ENCODE data around the gene PINLYP.
A peak's percentile ranks its signal among the peaks of the same experiment; 100 is the strongest.
"Not testable (repeated sequence)": the region's sequence is repeated elsewhere in the genome, so short reads cannot be mapped to it uniquely, and the experiment has no call there.

PINLYP gene

GRCh38 chr19:43541920-43542650 lies 33.5 kb upstream of the PINLYP start:
- H3K36me3 Mint-ChIP-seq, result peaks cover 69% of the 10 kb centered on the region
- ATAC-seq, result no peak
- DNase-seq (ENCODE audit: low spot score in 2 of 2), result no peak
- H3K4me3 Mint-ChIP-seq, result no peak overlapping the region
- H3K27ac Mint-ChIP-seq, result no peak overlapping the region
- peaks cover 5% of the 10 kb centered on the region for H3K9me3 Mint-ChIP-seq
- no peaks in the 10 kb centered on the region for H3K4me1 Mint-ChIP-seq

DNA sequence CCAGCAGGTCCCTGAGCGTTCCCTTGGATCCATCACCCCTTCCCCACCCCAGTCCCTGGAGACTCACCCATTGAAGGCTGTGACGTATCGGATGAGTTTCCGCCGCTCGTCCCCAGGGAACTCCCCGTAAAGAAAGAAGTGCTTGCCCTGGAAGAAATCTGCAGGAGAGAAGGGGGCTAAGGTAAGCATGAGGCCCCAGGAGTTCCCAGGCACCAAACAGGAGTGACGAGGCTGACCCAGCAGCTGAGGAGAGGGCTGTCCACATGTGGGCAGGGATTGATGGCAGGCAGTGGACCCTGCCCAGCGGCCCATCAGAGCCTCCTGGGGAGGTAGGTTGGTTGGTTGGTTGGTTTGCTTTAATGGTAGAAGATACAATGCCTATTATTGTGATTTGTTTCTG lies 31.5 kb upstream of the PINLYP start:
- peaks cover 3% of the 10 kb centered on the region for H3K9me3 Mint-ChIP-seq
- H3K4me1 Mint-ChIP-seq, result no peaks in the 10 kb centered on the region
- peaks cover 56% of the 10 kb centered on the region for H3K36me3 Mint-ChIP-seq
- DNase-seq (ENCODE audit: low spot score in 2 of 2) (no peak), ATAC-seq (no peak)
- no peak overlapping the region for H3K4me3 Mint-ChIP-seq
- no peak overlapping the region for H3K27ac Mint-ChIP-seq

- ATAC-seq (no peak), DNase-seq (ENCODE audit: low spot score in 2 of 2) (no peak)
- Mint-ChIP-seq H3K4me1 (no peaks in the 10 kb centered on the region), H3K36me3 (peaks cover 55% of the 10 kb centered on the region), H3K4me3 (no peak overlapping the region), H3K27ac (peak overlapping the region; percentile 89), H3K9me3 (no peaks in the 10 kb centered on the region)
Observed at GRCh38 chr19:43545276-43545675, 30.3 kb upstream of the PINLYP start.

GRCh38 chr19:43545981-43546380 lies 29.6 kb upstream of the PINLYP start:
- Mint-ChIP-seq H3K9me3 (no peaks in the 10 kb centered on the region), H3K4me1 (no peaks in the 10 kb centered on the region), H3K4me3 (no peak overlapping the region), H3K36me3 (peaks cover 62% of the 10 kb centered on the region), H3K27ac (peak overlapping the region; percentile 89)
- ATAC-seq (no peak), DNase-seq (ENCODE audit: low spot score in 2 of 2) (no peak)

GRCh38 chr19:43546581-43546980 lies 29.0 kb upstream of the PINLYP start:
- Mint-ChIP-seq H3K36me3 (peaks cover 62% of the 10 kb centered on the region), H3K9me3 (no peaks in the 10 kb centered on the region), H3K27ac (peak overlapping the region; percentile 89), H3K4me1 (no peaks in the 10 kb centered on the region), H3K4me3 (no peak overlapping the region)
- ATAC-seq (no peak), DNase-seq (ENCODE audit: low spot score in 2 of 2) (no peak)

- not testable (repeated sequence) for H3K27ac Mint-ChIP-seq; H3K9me3 Mint-ChIP-seq; H3K4me1 Mint-ChIP-seq; DNase-seq (ENCODE audit: low spot score in 2 of 2); H3K4me3 Mint-ChIP-seq; ATAC-seq
- H3K36me3 Mint-ChIP-seq, result peaks cover 65% of the 10 kb centered on the region
Observed at GRCh38 chr19:43547926-43548325, 27.7 kb upstream of the PINLYP start.

GRCh38 chr19:43548706-43549105 lies 26.9 kb upstream of the PINLYP start:
- Mint-ChIP-seq H3K36me3 (peaks cover 65% of the 10 kb centered on the region), H3K4me1 (no peaks in the 10 kb centered on the region), H3K27ac (no peak overlapping the region), H3K4me3 (no peak overlapping the region), H3K9me3 (no peaks in the 10 kb centered on the region)
- DNase-seq (ENCODE audit: low spot score in 2 of 2) (no peak), ATAC-seq (no peak)

DNA sequence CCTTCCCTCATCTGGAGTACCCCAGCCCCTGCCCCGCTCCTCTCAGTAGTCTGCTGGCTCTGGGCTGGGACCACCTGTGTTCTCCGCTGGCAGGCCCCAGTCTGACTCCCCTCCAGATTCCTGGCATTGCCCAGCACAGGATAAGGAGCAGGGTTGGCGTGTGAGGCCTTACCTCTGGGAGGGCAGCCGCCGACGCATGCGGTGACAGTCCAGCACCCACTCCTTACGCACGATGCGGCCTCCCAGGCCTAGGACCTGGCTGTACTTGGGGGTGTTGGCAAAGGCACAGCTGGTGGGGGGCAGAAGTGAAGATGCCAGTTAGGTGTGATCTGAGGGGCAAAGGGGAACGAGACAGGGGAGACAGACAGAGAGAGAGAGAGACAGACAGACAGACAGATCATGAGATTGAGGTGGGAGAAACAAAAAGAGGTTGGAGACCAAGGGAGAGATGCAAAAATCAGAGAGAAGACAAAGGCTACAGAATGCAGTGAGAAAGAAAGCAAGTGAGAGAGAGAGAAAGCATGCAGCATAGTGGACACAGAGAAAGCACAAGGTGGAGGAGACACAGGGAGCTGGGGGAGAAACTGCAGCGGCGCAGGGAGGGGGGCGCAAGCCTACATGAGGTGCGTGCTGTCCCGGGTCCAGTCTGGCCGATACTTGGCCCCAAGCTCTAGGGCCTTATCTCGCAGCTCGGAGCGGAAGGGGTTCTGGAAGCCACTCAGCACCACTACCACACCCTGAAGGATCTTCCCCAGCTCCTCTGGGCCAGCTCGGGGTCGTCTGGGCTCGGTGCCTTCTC lies 24.0 kb upstream of the PINLYP start:
- ATAC-seq (no peak), DNase-seq (ENCODE audit: low spot score in 2 of 2) (no peak)
- Mint-ChIP-seq H3K4me1 (peaks cover 9% of the 10 kb centered on the region), H3K27ac (peak overlapping the region; percentile 57), H3K36me3 (peaks cover 71% of the 10 kb centered on the region), H3K4me3 (no peak overlapping the region), H3K9me3 (no peaks in the 10 kb centered on the region)

DNA sequence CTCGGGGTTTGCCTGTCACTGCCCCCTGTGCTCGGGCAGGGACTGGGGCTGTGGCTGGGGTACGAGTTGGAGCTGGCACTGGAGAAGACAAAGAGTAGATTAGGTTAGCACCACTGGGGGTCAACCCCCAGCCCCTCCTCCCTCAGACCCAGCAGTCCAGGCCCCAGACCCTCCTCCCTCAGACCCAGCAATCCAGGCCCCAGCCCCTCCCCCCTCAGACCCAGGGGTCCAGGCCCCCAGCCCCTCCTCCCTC lies 23.5 kb upstream of the PINLYP start:
- Mint-ChIP-seq H3K36me3 (peaks cover 76% of the 10 kb centered on the region), H3K27ac (peak overlapping the region; percentile 57), H3K9me3 (no peaks in the 10 kb centered on the region), H3K4me1 (peaks cover 9% of the 10 kb centered on the region), H3K4me3 (no peak overlapping the region)
- no peak for ATAC-seq
- no peak for DNase-seq (ENCODE audit: low spot score in 2 of 2)

- ATAC-seq (no peak), DNase-seq (ENCODE audit: low spot score in 2 of 2) (no peak)
- Mint-ChIP-seq H3K4me3 (no peak overlapping the region), H3K4me1 (peaks cover 9% of the 10 kb centered on the region), H3K9me3 (no peaks in the 10 kb centered on the region), H3K36me3 (peaks cover 81% of the 10 kb centered on the region), H3K27ac (peak overlapping the region; percentile 77)
Observed at GRCh38 chr19:43552616-43553015, 23.0 kb upstream of the PINLYP start.

- Mint-ChIP-seq H3K27ac (peak overlapping the region; percentile 77), H3K9me3 (no peaks in the 10 kb centered on the region), H3K4me1 (peaks cover 9% of the 10 kb centered on the region), H3K4me3 (no peak overlapping the region), H3K36me3 (peaks cover 87% of the 10 kb centered on the region)
- DNase-seq (ENCODE audit: low spot score in 2 of 2), result no peak
- no peak for ATAC-seq
Observed at GRCh38 chr19:43553656-43554055, 21.9 kb upstream of the PINLYP start.

- Mint-ChIP-seq H3K4me3 (no peak overlapping the region), H3K9me3 (no peaks in the 10 kb centered on the region), H3K36me3 (peaks cover 91% of the 10 kb centered on the region), H3K4me1 (peaks cover 9% of the 10 kb centered on the region), H3K27ac (peak overlapping the region; percentile 83)
- DNase-seq (ENCODE audit: low spot score in 2 of 2), result no peak
- ATAC-seq, result no peak
Observed at GRCh38 chr19:43554317-43554895, 21.2 kb upstream of the PINLYP start.

- H3K4me1 Mint-ChIP-seq, result peaks cover 11% of the 10 kb centered on the region
- ATAC-seq, result peak; percentile 91
- peak; percentile 80 to 89 for DNase-seq (ENCODE audit: low spot score in 2 of 2)
- H3K27ac Mint-ChIP-seq, result peak overlapping the region; percentile 83
- no peaks in the 10 kb centered on the region for H3K9me3 Mint-ChIP-seq
- H3K36me3 Mint-ChIP-seq, result peaks cover 91% of the 10 kb centered on the region
- H3K4me3 Mint-ChIP-seq, result no peak overlapping the region
Observed at GRCh38 chr19:43555185-43555770, 20.3 kb upstream of the PINLYP start.

DNA sequence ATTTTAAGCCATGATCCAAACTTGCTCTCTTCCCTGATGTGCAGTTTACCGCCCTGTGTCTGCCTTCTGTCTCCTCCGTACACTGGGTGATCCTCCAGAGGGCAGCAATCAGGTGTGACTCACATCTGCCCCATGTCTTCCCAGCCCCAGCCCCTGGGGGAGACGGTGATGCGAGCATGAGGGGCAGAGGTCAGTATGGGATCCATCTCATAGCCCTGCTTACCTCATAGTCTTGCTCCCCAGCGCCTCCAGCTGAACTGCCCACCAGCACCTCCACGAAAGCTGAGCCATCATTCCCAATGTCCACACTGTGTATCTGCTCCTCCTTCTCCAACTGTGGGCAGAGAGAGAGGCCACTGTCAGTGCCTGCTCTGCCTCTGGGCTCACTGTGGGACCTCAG lies 14.9 kb upstream of the PINLYP start:
- Mint-ChIP-seq H3K4me3 (no peak overlapping the region), H3K36me3 (peaks cover 77% of the 10 kb centered on the region), H3K27ac (peak overlapping the region; percentile 93), H3K9me3 (no peaks in the 10 kb centered on the region), H3K4me1 (peaks cover 53% of the 10 kb centered on the region)
- DNase-seq (ENCODE audit: low spot score in 2 of 2) (no peak), ATAC-seq (no peak)

DNA sequence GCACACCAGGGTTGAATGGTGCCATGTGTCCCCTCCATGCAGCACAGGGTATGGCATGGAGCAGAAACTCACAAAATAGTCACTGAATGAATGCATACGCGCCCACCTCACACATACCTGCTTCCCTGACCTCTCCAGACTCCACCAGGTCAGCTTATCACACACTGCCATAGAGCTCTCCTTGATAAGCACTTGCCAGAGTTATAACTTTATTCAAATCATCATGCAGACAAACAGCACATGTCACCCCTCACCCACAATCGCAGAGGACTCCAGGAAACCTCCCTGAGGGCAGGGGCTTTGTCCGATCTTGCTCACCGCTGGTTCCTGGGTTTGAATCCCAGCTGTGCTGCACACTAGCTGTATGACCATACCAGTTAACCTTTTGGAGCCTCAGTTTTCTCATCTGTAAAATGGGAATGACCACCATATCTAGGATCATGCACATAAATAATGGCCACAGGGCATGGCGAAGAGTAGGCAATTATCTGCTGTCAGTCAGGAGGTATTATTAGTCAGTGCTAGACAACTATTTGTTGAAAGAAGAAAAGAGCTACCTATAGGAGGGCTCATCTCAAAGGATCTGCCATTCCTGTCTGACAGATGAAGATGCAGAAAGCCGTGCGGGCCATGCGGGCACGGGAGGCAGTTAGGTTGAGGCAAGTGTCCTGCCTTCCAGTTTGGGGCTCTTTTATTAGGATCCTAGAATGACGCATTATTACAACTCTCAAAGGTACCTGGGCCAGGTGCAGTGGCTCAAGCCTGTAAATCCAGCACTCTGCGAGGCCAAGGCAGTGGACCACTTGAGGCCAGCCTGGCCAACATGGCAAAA lies 14.2 kb upstream of the PINLYP start:
- Mint-ChIP-seq H3K9me3 (no peaks in the 10 kb centered on the region), H3K4me3 (no peak overlapping the region), H3K36me3 (peaks cover 71% of the 10 kb centered on the region), H3K4me1 (peaks cover 53% of the 10 kb centered on the region), H3K27ac (peak overlapping the region; percentile 93)
- DNase-seq (ENCODE audit: low spot score in 2 of 2) (no peak), ATAC-seq (no peak)

Data from stimulated activated effector memory CD8-positive, alpha-beta T cell treated with anti-CD3 and anti-CD28 coated beads, Interleukin-12 subunit alpha, Interleukin-12 subunit beta, amount 100 ng/mL, for 72 hours (primary cell).